Measurements from ENCODE around the gene TRPM3.

The TRPM3 gene

DNA sequence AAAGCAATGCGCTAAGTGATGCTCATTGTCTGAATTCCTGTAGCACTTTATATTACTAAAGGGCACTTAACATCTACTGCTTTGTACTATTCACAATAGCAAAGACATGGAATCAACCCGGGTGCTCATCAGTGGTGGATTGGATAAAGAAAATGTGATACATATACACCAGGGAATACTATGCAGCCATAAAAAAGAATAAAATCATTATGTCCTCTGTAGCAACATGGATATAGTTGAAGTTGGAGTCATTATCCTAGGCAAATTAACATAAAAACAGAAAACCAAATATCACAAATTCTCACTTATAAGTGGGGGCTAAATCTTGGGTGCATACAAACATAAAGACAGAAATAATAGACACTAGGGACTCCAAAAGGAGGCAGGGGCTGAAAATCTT is 308.3 kb downstream of the TRPM3 start:
- no peak for DNase-seq (ENCODE audit: low read depth)
- no peak overlapping the region for H3K4me3 ChIP-seq (ENCODE audit: low read depth, low read length)
- no peak for TF ChIP-seq MYC (IDR thresholded peaks at IDR 0.05; ENCODE audit: low read depth, low read length)
- TF ChIP-seq, protein P1, sequence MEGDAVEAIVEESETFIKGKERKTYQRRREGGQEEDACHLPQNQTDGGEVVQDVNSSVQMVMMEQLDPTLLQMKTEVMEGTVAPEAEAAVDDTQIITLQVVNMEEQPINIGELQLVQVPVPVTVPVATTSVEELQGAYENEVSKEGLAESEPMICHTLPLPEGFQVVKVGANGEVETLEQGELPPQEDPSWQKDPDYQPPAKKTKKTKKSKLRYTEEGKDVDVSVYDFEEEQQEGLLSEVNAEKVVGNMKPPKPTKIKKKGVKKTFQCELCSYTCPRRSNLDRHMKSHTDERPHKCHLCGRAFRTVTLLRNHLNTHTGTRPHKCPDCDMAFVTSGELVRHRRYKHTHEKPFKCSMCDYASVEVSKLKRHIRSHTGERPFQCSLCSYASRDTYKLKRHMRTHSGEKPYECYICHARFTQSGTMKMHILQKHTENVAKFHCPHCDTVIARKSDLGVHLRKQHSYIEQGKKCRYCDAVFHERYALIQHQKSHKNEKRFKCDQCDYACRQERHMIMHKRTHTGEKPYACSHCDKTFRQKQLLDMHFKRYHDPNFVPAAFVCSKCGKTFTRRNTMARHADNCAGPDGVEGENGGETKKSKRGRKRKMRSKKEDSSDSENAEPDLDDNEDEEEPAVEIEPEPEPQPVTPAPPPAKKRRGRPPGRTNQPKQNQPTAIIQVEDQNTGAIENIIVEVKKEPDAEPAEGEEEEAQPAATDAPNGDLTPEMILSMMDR (IDR thresholded peaks at IDR 0.05; ENCODE audit: low read depth, low read length) = no peak
- TF ChIP-seq POLR2A (IDR thresholded peaks at IDR 0.05; ENCODE audit: extremely low read depth, insufficient read length) = no peak
- TF ChIP-seq, protein P2, sequence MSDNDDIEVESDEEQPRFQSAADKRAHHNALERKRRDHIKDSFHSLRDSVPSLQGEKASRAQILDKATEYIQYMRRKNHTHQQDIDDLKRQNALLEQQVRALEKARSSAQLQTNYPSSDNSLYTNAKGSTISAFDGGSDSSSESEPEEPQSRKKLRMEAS (IDR thresholded peaks at IDR 0.05; ENCODE audit: low read depth, low read length) = no peak

DNA sequence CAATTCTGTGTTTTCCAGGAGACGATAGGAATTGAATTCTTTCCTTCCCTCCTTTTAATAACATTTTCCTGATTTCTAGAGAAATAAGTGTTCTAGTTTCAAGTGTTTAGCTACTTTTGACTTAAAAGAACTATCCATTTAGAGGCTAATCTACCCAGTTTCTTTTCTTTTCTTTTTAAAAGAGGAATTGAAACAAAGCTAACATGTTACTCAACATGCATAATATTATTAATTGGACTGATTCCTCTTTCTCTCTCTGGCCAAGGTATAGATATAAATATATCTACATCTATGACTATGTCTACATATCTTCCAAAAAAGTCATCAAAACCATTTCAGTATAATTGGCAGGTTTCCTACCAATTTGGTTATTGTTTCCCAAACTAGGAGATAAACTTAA is 309.8 kb downstream of the TRPM3 start:
- H3K4me3 ChIP-seq (ENCODE audit: low read depth, low read length) = no peak overlapping the region
- TF ChIP-seq, protein P1 (IDR thresholded peaks at IDR 0.05; ENCODE audit: low read depth, low read length) = no peak
- TF ChIP-seq POLR2A (IDR thresholded peaks at IDR 0.05; ENCODE audit: extremely low read depth, insufficient read length) = no peak
- TF ChIP-seq, protein P2 (IDR thresholded peaks at IDR 0.05; ENCODE audit: low read depth, low read length) = no peak
- TF ChIP-seq MYC (IDR thresholded peaks at IDR 0.05; ENCODE audit: low read depth, low read length) = no peak
- no peak for DNase-seq (ENCODE audit: low read depth)

DNA sequence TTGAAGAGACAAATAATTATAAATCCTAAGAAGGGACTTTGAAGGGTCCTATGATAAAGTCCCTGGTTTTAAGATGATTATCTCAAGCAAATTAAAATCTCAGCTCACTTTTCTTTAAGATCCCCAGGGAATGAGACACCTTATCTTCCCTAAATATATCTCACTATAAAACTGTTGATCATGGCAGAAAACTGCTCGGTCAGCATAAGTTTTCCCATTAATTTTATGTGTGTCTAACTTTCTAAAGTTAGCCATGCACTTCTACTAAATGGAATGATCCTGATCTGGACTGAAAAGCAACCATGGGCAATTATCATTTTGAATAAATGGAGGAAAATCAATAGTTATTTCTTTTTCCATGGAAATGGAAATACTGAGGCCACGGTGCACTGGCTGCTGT is 314.5 kb downstream of the TRPM3 start:
- DNase-seq (ENCODE audit: low read depth) = no peak
- TF ChIP-seq POLR2A (IDR thresholded peaks at IDR 0.05; ENCODE audit: extremely low read depth, insufficient read length) = no peak
- TF ChIP-seq, protein P1 (IDR thresholded peaks at IDR 0.05; ENCODE audit: low read depth, low read length) = no peak
- TF ChIP-seq, protein P2 (IDR thresholded peaks at IDR 0.05; ENCODE audit: low read depth, low read length) = no peak
- TF ChIP-seq MYC (IDR thresholded peaks at IDR 0.05; ENCODE audit: low read depth, low read length) = no peak
- no peak overlapping the region for H3K4me3 ChIP-seq (ENCODE audit: low read depth, low read length)

DNA sequence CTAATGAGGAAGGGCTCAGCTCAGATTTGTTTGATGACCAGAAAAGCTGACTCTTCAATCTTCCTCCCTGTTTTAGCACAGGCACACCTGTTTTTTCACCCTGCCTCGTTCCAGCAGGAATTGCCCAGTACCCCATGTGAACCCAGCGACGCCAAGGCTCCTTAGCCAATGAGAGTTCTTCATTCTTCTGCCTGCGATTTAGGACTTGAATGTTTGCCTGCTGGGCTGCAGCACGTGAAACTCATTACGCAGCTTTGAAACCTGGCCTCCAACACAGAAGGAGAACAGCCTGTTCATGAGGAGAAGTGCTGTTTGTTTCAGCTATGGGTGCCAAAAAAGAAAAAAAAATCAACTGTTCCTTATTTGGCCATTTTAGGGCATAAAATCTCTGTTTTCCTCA is 315.5 kb downstream of the TRPM3 start:
- TF ChIP-seq POLR2A (IDR thresholded peaks at IDR 0.05; ENCODE audit: extremely low read depth, insufficient read length) (no peak), MYC (IDR thresholded peaks at IDR 0.05; ENCODE audit: low read depth, low read length) (no peak)
- TF ChIP-seq, protein P2 (IDR thresholded peaks at IDR 0.05; ENCODE audit: low read depth, low read length) = no peak
- TF ChIP-seq, protein P1 (IDR thresholded peaks at IDR 0.05; ENCODE audit: low read depth, low read length) = no peak
- DNase-seq (ENCODE audit: low read depth) = no peak
- no peak overlapping the region for H3K4me3 ChIP-seq (ENCODE audit: low read depth, low read length)

DNA sequence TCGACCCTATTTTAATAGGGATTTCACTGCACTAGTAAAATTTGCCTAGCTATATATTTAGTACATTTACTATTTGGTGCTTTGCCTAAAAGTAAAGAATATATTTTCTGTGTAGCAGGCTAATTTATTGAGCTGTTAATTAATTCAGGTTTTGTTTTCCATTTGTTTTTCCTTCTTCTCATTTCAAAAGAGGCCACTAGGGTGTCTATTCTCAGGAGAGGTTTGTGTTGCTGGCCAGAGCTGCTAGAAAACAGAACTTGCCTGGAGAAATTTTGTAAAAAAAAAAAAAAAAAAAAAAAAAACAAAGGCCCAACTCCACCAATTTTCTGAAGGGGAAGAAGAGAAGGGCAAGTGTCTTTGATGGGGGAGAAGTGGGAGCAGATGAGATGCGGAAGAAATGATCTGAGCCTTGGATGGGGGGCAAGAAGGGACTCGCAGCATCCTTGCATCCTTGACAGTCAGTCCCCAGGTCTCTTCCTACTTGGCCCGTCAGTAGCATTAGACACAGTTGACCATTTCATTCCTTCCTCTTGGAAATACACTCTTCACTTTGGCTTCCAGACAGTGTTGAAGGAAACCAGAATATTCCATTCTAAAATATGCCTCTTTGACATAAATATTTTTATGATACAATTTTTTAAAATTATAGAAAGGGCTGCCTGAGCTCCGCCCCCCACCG is 318.5 kb downstream of the TRPM3 start:
- H3K4me3 ChIP-seq (ENCODE audit: low read depth, low read length) = no peak overlapping the region
- DNase-seq (ENCODE audit: low read depth) = no peak
- TF ChIP-seq, protein P1 (IDR thresholded peaks at IDR 0.05; ENCODE audit: low read depth, low read length) = no peak
- TF ChIP-seq POLR2A (IDR thresholded peaks at IDR 0.05; ENCODE audit: extremely low read depth, insufficient read length) = no peak
- no peak for TF ChIP-seq MYC (IDR thresholded peaks at IDR 0.05; ENCODE audit: low read depth, low read length)
- TF ChIP-seq, protein P2 (IDR thresholded peaks at IDR 0.05; ENCODE audit: low read depth, low read length) = no peak
